ES-I3 (cell line): ENCODE data around the gene TBCD.
"Not testable (repeated sequence)": the region's sequence is repeated elsewhere in the genome, so short reads cannot be mapped to it uniquely, and the experiment has no call there.

Experiments
- H3K36me3 ChIP-seq: 2 replicates; pipeline ENCODE4 v1.6.1; 2013; ENCODE audit warnings: mild to moderate bottlenecking, low read length, control low read depth, moderate library complexity; ENCODE audit not compliant: insufficient read depth
- H3K4me1 ChIP-seq: 2 replicates; pipeline ENCODE4 v1.6.1; 2013; ENCODE audit warnings: mild to moderate bottlenecking, control low read depth, low read length; ENCODE audit not compliant: insufficient read depth
- H3K9ac ChIP-seq: 2 replicates; pipeline ENCODE4 v1.6.1; 2013; ENCODE audit warnings: low read depth, mild to moderate bottlenecking, low read length, moderate library complexity
- H3K9me3 ChIP-seq: 2 replicates; pipeline ENCODE4 v1.6.1; 2013; ENCODE audit warnings: mild to moderate bottlenecking, low read length, moderate library complexity; ENCODE audit not compliant: control insufficient read depth, insufficient read depth

The TBCD gene

GRCh38 chr17:82989051-82989450 is 237.2 kb downstream of the TBCD start:
- H3K4me1 ChIP-seq, H3K9ac ChIP-seq, H3K36me3 ChIP-seq, H3K9me3 ChIP-seq: not testable (repeated sequence)

GRCh38 chr17:82989881-82990280 is 238.0 kb downstream of the TBCD start:
- Histone ChIP-seq H3K4me1 (no peaks in the 10 kb centered on the region), H3K36me3 (no peaks in the 10 kb centered on the region), H3K9me3 (peaks cover 5% of the 10 kb centered on the region; the same call in 1 of the 2 replicates), H3K9ac (no peak overlapping the region)

- no peaks in the 10 kb centered on the region for H3K4me1 ChIP-seq
- H3K9ac ChIP-seq: no peak overlapping the region
- peaks cover 5% of the 10 kb centered on the region; the same call in 1 of the 2 replicates for H3K9me3 ChIP-seq
- H3K36me3 ChIP-seq: no peaks in the 10 kb centered on the region
These were observed 241.1 kb downstream of the TBCD start for GRCh38 chr17:82993005-82993404.
